Loucy (cell line): ENCODE results near the gene HOXB4.

ENCODE experiments used
- EZH2phosphoT487 ChIP-seq: fragments of 200-600 bp; IDR thresholded peaks from 2 replicates; pipeline ENCODE4 v1.6.1; 2018; ENCODE audit warnings: antibody characterized with exemption, mild to moderate bottlenecking, moderate library complexity, borderline replicate concordance
- TF ChIP-seq, protein P1 (sequence below): fragments of 200-600 bp; sonication (generic); conservative IDR thresholded peaks from 2 replicates; pipeline ENCODE4 v1.5.1; 2014; ENCODE audit warnings: mild to moderate bottlenecking, antibody characterized with exemption, low read length

DNA sequence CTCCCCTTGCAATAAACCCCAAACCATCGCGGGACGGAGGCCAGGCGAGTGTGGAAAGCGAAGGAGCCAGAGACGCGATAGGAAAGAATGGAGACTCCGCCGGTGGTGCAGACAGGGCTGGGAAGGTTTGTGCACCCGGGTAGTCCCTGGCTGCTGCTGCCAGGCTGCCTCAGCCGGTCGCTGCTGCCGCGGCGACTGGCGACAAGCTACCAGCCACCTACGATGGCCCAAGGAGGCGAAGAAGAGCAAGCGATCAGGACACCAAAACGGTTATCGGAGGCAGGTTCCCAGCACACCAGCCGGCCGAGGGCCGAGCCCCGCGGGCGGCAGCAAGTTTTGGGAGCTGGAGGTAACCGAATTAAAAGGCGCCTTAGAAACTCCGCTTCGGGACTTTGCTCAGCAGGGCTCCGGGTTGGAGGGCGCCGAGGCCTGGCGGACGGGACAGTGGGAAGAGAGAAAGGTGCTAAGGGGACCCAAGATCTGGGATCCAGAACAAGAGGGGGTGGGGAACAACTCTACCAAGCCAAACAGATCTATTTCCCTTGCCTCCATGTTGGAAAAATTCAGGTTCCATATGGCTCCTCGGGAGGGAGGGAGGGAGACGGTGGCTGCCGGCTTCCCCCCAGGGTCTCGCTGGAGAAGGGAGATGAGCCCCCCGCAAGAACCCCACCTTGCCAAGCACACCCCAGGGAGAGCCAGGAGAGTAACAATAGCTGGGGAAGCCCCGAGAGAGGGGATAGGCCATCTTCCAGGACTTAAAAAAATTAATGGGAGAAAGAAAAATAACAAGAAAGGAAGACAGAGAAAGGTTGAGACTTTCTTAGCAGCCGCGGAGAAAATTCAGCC, 23.5 kb downstream of the HOXB4 start:
- TF ChIP-seq, protein P1, sequence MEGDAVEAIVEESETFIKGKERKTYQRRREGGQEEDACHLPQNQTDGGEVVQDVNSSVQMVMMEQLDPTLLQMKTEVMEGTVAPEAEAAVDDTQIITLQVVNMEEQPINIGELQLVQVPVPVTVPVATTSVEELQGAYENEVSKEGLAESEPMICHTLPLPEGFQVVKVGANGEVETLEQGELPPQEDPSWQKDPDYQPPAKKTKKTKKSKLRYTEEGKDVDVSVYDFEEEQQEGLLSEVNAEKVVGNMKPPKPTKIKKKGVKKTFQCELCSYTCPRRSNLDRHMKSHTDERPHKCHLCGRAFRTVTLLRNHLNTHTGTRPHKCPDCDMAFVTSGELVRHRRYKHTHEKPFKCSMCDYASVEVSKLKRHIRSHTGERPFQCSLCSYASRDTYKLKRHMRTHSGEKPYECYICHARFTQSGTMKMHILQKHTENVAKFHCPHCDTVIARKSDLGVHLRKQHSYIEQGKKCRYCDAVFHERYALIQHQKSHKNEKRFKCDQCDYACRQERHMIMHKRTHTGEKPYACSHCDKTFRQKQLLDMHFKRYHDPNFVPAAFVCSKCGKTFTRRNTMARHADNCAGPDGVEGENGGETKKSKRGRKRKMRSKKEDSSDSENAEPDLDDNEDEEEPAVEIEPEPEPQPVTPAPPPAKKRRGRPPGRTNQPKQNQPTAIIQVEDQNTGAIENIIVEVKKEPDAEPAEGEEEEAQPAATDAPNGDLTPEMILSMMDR, result no peak
- no peak for TF ChIP-seq EZH2phosphoT487
